Measurements from ENCODE around the gene MROH9.

- TF ChIP-seq EGR1 (IDR thresholded peaks at IDR 0.05) (no peak), EP300 (IDR thresholded peaks at IDR 0.05; ENCODE audit: borderline replicate concordance) (no peak), TAF1 (IDR thresholded peaks at IDR 0.05; ENCODE audit: low read depth) (no peak), RAD21 (IDR thresholded peaks at IDR 0.05; ENCODE audit: low read depth) (peak; percentile 17; the same call in 1 of the 2 replicates), YY1 (IDR thresholded peaks at IDR 0.05; ENCODE audit: low read depth) (no peak), TEAD4 (IDR thresholded peaks at IDR 0.05) (no peak), FOXM1 (IDR thresholded peaks at IDR 0.05; ENCODE audit: borderline replicate concordance, low read depth) (no peak), CEBPB (IDR thresholded peaks at IDR 0.05) (no peak), CREB1 (IDR thresholded peaks at IDR 0.05; ENCODE audit: low read depth) (no peak), USF1 (IDR thresholded peaks at IDR 0.05) (no peak), ZBTB7A (IDR thresholded peaks at IDR 0.05; ENCODE audit: low read depth) (no peak), NFIC (IDR thresholded peaks at IDR 0.05) (no peak), TCF12 (IDR thresholded peaks at IDR 0.05; ENCODE audit: low read depth) (no peak)
- TF ChIP-seq, protein P1, sequence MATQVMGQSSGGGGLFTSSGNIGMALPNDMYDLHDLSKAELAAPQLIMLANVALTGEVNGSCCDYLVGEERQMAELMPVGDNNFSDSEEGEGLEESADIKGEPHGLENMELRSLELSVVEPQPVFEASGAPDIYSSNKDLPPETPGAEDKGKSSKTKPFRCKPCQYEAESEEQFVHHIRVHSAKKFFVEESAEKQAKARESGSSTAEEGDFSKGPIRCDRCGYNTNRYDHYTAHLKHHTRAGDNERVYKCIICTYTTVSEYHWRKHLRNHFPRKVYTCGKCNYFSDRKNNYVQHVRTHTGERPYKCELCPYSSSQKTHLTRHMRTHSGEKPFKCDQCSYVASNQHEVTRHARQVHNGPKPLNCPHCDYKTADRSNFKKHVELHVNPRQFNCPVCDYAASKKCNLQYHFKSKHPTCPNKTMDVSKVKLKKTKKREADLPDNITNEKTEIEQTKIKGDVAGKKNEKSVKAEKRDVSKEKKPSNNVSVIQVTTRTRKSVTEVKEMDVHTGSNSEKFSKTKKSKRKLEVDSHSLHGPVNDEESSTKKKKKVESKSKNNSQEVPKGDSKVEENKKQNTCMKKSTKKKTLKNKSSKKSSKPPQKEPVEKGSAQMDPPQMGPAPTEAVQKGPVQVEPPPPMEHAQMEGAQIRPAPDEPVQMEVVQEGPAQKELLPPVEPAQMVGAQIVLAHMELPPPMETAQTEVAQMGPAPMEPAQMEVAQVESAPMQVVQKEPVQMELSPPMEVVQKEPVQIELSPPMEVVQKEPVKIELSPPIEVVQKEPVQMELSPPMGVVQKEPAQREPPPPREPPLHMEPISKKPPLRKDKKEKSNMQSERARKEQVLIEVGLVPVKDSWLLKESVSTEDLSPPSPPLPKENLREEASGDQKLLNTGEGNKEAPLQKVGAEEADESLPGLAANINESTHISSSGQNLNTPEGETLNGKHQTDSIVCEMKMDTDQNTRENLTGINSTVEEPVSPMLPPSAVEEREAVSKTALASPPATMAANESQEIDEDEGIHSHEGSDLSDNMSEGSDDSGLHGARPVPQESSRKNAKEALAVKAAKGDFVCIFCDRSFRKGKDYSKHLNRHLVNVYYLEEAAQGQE (IDR thresholded peaks at IDR 0.05; ENCODE audit: low read depth): no peak
Measured at GRCh38 chr1:171081314-171081753, 146.0 kb downstream of the MROH9 start.
